T-helper 17 cell (primary cell): Measurements from ENCODE around the gene C10orf90. TPM values are rescaled to one million over a fixed set of nuclear protein-coding genes. Genes with fewer than 3 reads are reported as not detected.

Experiments
- ATAC-seq: fragments of 150-1000 bp; cut with Tn5 transposase; 2 replicates; pipeline ENCODE4 v1.10.0; 2021; ENCODE audit warnings: mild to moderate bottlenecking, moderate library complexity
- DNase-seq, 3 donors: peaks; one replicate each; pipeline versions ENCODE4 v3.0.0 to v3.0.0-alpha.2; 2020 to 2021
- H3K9me3 ChIP-seq: one replicate; pipeline ENCODE4 v1.7.0; 2013; ENCODE audit warnings: low read length, mild to moderate bottlenecking; ENCODE audit not compliant: control insufficient read depth, poor library complexity, severe bottlenecking
- H3K27ac Mint-ChIP-seq: one replicate; pipeline ENCODE4 v1.8.0; 2022; ENCODE audit warnings: mild to moderate bottlenecking, moderate library complexity, mixed read lengths
- H3K27me3 Mint-ChIP-seq: one replicate; pipeline ENCODE4 v1.8.0; 2022; ENCODE audit warnings: mixed read lengths
- H3K36me3 Mint-ChIP-seq: one replicate; pipeline ENCODE4 v1.8.0; 2022; ENCODE audit warnings: low read depth, mixed read lengths
- H3K4me1 Mint-ChIP-seq: one replicate; pipeline ENCODE4 v1.8.0; 2022; ENCODE audit warnings: mild to moderate bottlenecking, mixed read lengths
- H3K4me3 Mint-ChIP-seq: one replicate; pipeline ENCODE4 v1.8.0; 2022; ENCODE audit warnings: mild to moderate bottlenecking, moderate library complexity, mixed read lengths
- total RNA-seq, 4 donors: library from RNA in 2 of 4; stranded (reverse) in 2 of 4; gene quantifications; one replicate each; pipeline ENCODE4 v1.2.3 and lab custom pipeline; 2022 to 2026

Gene C10orf90
- total RNA-seq, 2 donors from 2014 or later: 0.83 TPM; not detected in 1

DNA sequence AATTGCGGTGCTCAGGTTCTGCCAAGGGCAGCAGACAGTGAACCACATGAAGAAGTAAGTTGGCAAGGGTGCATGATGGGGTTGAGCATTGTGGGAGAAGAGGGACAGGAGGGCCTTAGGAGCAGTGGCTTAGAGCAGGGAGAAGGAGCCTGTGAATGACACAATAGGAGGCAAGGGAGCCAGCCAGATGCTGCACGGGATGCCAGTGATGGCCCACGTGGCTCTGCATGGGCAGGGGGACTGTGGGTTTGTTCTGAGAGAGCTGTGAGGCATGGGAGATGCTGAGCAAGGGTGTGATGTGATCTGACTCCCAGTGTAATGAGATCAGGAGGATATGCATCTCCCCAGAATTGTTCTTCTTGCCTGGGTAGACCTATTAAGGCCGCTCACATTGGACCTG lies 60.9 kb downstream of the C10orf90 start:
- DNase-seq: no peak
- no peak for ATAC-seq
- no peaks in the 10 kb centered on the region for H3K4me1 Mint-ChIP-seq
- peaks cover 6% of the 10 kb centered on the region for H3K27me3 Mint-ChIP-seq
- peaks cover 2% of the 10 kb centered on the region for H3K9me3 ChIP-seq
- H3K4me3 Mint-ChIP-seq: no peak overlapping the region
- no peaks in the 10 kb centered on the region for H3K36me3 Mint-ChIP-seq
- H3K27ac Mint-ChIP-seq: no peak overlapping the region

DNA sequence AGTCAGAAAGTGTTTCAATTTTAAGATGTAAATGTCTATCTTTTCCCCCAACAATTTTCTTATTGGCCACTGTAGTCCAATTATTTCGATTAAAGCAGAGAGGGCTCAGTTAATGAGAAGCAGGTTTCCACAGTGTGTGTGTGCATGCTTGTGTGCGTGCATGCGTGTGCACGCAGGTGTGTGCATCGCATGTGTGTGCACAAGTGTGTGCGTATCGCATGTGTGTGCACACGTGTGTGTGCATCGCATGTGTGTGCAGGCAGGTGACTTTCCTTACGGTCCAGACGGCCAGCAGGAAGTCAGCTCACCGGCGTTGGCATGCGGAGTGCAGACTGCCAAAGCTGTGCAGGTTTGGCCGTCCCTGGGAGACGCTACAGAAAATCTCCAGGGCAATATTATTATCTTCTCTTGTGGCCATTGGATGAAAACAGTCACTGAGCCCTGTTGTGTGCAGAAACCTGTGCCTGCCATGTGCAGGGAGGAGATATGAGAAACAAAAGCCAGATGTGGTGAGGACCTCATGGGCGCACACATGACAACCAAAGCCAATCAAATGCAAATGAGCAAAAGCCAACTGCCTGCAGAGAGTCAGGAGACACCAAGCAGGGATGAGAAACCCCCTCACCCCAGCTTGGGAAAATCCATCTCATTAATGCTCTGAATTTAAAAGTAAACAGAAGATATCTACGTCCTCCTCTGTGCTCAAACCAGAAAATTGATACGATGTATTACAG lies 70.4 kb downstream of the C10orf90 start:
- Mint-ChIP-seq H3K36me3 (no peaks in the 10 kb centered on the region), H3K27me3 (no peaks in the 10 kb centered on the region), H3K4me1 (no peaks in the 10 kb centered on the region), H3K4me3 (no peak overlapping the region), H3K27ac (no peak overlapping the region)
- DNase-seq: no peak
- no peaks in the 10 kb centered on the region for H3K9me3 ChIP-seq
- no peak for ATAC-seq

DNA sequence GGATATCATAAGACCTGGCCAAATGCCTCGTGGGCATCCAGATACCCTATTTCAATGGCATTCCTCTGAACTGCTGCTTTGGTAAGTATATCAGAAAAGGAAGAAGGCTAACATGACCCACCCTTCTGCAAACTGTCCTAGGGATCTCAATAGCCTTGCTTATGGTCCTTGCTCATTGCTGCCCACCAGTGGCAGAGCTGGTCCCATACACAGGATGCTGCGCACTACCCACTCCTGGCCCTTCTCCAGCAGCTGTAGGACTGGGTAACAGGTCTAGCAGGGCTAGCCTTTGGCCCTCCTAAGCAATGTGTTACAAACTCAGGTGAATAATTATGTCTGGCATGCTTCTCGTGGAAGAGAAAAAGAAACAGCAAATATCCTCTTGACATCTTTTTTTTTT lies 72.5 kb downstream of the C10orf90 start:
- Mint-ChIP-seq H3K36me3 (no peaks in the 10 kb centered on the region), H3K27ac (no peak overlapping the region), H3K4me1 (no peaks in the 10 kb centered on the region), H3K27me3 (no peaks in the 10 kb centered on the region), H3K4me3 (no peak overlapping the region)
- DNase-seq (no peak), ATAC-seq (peak; percentile 50)
- H3K9me3 ChIP-seq: no peaks in the 10 kb centered on the region

DNA sequence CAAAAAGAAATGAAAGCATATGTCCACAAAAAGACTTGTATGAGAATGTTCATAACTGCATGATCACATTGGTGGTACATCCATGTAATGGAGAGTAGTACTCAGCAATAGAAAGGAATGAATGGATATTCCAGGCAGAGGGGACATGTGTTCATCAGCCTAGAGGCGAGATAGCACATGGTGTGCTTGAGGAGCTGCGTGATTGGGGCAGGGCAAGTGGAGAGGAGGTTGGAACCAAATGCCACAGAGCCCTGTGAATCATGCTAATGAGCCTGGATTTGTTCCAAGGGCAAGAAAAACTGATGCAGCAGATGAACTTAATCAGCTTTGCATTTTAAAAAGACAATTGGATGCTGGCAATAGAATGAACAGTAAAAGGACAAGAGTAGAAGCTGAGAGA lies 73.3 kb downstream of the C10orf90 start:
- ATAC-seq (no peak), DNase-seq (no peak)
- Mint-ChIP-seq H3K27me3 (no peaks in the 10 kb centered on the region), H3K27ac (no peak overlapping the region), H3K36me3 (no peaks in the 10 kb centered on the region), H3K4me3 (no peak overlapping the region), H3K4me1 (no peaks in the 10 kb centered on the region)
- H3K9me3 ChIP-seq: no peaks in the 10 kb centered on the region

DNA sequence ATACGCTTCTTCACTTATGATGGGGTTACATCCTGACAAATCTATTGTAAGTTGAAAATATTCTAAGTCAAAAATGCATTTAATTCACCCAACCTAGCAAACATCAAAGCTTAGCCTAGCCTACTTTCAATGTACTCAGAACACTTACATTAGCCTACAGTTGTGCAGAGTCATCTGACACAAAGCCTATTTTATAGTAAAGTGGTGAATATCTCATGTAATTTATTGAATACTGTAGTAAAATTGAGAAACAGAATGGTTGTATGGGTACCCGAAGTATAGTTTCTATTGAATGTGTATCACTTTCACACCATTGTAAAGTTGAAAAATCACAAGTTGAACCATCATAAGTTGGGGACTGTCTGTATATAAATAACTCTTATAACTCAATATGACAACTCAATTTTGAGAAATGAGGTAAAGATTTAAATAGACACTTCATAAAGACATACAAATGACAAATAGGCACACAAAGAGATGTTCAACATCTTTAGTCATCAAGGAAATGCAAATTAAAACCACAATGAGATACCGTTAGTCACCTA lies 73.9 kb downstream of the C10orf90 start:
- DNase-seq (no peak), ATAC-seq (no peak)
- Mint-ChIP-seq H3K27ac (no peak overlapping the region), H3K27me3 (no peaks in the 10 kb centered on the region), H3K4me3 (no peak overlapping the region), H3K4me1 (no peaks in the 10 kb centered on the region), H3K36me3 (no peaks in the 10 kb centered on the region)
- H3K9me3 ChIP-seq: no peaks in the 10 kb centered on the region

DNA sequence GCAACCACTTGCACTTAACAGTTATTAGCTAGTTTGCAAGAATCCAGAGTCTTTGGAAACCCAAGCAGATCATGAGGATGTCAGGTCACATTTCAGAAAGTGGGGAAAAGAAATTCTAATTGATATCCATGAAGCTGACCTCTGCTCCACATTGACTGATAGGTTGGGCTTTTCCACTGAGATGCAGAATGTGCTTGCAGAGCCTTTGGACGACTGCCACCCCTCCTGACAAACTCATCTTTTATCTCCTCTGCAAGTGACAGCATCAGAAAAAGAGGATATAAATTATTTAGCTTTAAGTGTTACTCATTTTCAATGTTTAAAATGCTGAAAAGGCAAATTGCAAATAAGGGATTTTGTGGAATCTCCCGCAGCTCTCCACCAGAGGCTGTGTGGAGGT lies 75.3 kb downstream of the C10orf90 start:
- Mint-ChIP-seq H3K4me1 (no peaks in the 10 kb centered on the region), H3K27me3 (no peaks in the 10 kb centered on the region), H3K36me3 (no peaks in the 10 kb centered on the region), H3K27ac (no peak overlapping the region), H3K4me3 (no peak overlapping the region)
- no peaks in the 10 kb centered on the region for H3K9me3 ChIP-seq
- no peak for DNase-seq
- no peak for ATAC-seq

DNA sequence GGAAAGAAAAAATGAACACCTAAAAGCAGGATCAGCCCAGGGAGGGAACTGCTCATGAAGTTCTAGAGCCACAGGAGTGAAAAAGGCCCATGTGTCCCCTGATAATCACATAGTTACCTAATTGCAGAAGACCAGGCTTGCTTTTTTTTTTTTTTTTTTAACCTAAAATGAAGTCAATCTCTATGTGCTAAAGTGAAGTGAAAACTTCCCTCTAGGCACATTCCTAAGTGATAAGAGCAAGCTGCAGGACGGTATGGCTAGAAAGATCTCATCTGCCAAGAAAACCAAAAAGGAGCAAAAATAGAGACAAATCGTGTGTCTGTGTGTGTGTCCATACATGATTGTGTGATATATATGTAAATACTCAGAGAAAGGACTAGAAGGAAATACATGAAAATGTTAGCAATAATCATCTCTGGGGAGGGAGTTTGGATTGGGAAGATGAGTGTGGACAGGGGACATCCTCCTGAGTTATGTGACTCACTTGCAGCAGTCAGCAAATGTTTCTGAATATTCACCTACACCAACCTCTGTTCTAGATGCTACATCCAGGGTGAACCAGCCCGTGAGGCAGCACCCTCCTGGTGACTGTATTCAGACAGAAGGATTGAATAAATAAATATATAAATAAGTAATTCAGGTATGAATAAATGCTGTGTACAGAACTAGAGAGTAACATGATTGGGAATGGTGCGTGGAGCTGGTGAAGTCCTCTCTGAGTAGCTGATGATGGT lies 76.4 kb downstream of the C10orf90 start:
- H3K4me1 Mint-ChIP-seq: no peaks in the 10 kb centered on the region
- H3K27me3 Mint-ChIP-seq: no peaks in the 10 kb centered on the region
- DNase-seq (no peak), ATAC-seq (no peak)
- no peaks in the 10 kb centered on the region for H3K9me3 ChIP-seq
- H3K36me3 Mint-ChIP-seq: no peaks in the 10 kb centered on the region
- H3K4me3 Mint-ChIP-seq: no peak overlapping the region
- H3K27ac Mint-ChIP-seq: no peak overlapping the region

DNA sequence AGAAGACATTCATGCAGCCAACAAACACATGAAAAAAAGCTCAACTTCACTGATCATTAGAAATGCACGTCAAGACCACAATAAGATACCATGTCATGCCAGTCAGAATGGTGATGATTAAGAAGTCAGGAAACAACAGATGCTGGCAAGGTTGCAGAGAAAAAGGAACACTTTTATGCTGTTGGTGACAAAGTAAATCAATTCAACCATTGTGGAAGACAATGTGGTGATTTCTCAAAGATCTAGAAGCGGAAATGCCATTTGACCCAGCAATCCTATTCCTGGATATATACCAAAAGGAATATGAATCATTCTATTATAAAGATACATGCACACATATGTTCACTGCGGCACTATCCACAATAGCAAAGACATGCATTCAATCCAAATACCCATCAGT lies 77.6 kb downstream of the C10orf90 start:
- DNase-seq: no peak
- Mint-ChIP-seq H3K27me3 (no peaks in the 10 kb centered on the region), H3K27ac (no peak overlapping the region), H3K4me3 (no peak overlapping the region), H3K4me1 (no peaks in the 10 kb centered on the region), H3K36me3 (no peaks in the 10 kb centered on the region)
- no peaks in the 10 kb centered on the region for H3K9me3 ChIP-seq
- no peak for ATAC-seq

DNA sequence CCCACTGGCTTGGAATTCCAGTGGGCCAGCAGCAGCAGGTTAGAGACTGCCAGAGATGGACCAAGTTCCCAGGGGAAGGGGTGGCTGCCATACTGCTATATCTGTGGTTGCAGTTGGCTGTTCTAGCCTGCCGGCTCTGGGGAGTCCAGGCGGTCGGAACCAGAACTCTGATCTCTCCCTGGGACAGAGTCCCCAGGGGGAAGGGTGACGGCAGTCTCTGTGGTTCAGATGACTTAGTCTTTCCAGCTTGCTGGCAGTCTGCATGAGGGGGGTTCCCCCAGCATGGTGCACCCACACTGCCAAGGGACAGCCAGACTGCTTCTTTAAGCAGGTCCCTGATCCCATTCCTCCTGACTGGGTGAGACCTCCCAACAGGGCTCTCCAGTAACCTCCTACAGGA lies 82.5 kb downstream of the C10orf90 start:
- H3K4me1 Mint-ChIP-seq: no peaks in the 10 kb centered on the region
- DNase-seq (no peak), ATAC-seq (no peak)
- H3K36me3 Mint-ChIP-seq: no peaks in the 10 kb centered on the region
- H3K4me3 Mint-ChIP-seq: no peak overlapping the region
- no peak overlapping the region for H3K27ac Mint-ChIP-seq
- H3K9me3 ChIP-seq: no peaks in the 10 kb centered on the region
- no peaks in the 10 kb centered on the region for H3K27me3 Mint-ChIP-seq

DNA sequence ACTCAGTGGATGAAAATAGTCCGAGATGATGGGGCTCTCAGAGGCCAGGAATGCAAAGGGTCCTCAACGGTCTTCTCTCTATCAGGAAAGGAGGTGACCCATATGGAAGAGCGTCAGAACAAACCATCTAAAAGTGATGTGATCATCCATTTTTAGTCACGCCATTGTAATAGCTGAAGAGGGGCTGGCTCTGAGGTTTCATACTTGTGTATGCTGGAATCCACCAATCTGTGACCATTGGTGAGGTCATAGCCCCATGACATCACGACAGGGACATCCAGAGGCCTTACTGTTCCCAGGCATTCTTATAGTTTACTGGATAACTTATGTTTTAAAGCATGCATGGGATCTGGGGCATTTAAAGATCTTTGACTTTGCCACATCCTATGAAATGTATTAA lies 83.6 kb downstream of the C10orf90 start:
- H3K4me1 Mint-ChIP-seq: no peaks in the 10 kb centered on the region
- no peak overlapping the region for H3K4me3 Mint-ChIP-seq
- no peaks in the 10 kb centered on the region for H3K36me3 Mint-ChIP-seq
- no peaks in the 10 kb centered on the region for H3K27me3 Mint-ChIP-seq
- ATAC-seq (no peak), DNase-seq (no peak)
- H3K27ac Mint-ChIP-seq: no peak overlapping the region
- no peaks in the 10 kb centered on the region for H3K9me3 ChIP-seq

DNA sequence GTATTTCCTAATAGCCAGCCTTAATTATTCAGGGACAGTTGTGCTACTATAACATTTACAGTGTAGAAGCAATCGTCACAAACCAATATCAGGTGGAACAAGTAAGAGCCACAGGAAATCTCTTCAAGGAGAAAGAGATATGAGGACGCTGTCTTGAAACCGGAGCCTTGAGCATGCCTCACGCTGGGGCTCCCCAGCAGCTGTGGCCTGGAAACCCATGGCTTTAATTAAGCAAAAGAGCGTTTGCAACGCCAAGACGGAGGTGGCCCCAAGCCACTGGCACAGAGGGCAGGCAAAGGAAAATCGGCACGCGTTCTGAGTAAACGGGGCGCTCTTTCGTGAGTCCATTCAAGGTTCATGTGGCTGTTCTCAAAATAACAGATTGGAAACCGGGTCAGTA lies 84.4 kb downstream of the C10orf90 start:
- no peaks in the 10 kb centered on the region for H3K36me3 Mint-ChIP-seq
- no peak overlapping the region for H3K4me3 Mint-ChIP-seq
- H3K27ac Mint-ChIP-seq: no peak overlapping the region
- no peaks in the 10 kb centered on the region for H3K27me3 Mint-ChIP-seq
- H3K9me3 ChIP-seq: no peaks in the 10 kb centered on the region
- no peaks in the 10 kb centered on the region for H3K4me1 Mint-ChIP-seq
- DNase-seq (no peak), ATAC-seq (no peak)

DNA sequence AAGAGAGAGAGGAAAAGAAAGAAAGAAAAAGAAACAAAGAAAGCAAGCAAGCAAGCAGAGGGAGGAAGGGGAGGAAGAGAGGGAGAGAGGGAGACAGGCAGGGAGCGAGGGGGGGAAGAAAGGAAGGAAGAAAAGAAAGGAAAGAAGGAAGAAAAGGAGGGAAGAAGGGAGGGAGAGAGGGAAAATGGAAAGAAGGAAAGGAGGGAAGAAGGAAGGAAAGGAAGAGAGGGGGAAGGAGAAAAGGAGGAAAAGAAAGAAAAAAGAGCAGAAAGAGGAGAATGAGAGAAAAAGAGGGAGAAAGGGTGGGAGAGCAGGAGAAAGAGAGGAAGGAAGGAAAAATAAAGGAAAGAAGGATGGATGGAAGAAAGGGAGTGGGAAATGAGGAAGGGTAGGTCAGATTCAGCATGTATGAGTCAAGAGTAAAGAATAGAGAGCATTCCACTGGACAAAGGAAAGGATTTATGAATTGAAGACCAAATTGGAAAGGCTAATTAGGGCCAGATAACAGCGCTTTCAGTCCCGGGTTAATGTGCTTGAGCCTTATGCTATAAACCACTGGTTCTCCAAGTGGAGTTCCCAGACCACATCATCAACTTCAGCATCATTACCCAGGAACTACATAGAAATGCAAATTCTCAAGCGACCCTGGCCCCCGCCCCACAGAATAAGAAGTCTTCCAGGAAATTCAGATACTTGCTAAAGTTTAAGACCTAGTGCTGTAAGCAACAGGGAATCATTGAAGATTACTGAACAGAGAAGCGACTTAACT lies 85.1 kb downstream of the C10orf90 start:
- H3K4me3 Mint-ChIP-seq: no peak overlapping the region
- DNase-seq (no peak), ATAC-seq (no peak)
- H3K4me1 Mint-ChIP-seq: no peaks in the 10 kb centered on the region
- no peaks in the 10 kb centered on the region for H3K9me3 ChIP-seq
- H3K27me3 Mint-ChIP-seq: no peaks in the 10 kb centered on the region
- no peak overlapping the region for H3K27ac Mint-ChIP-seq
- no peaks in the 10 kb centered on the region for H3K36me3 Mint-ChIP-seq

DNA sequence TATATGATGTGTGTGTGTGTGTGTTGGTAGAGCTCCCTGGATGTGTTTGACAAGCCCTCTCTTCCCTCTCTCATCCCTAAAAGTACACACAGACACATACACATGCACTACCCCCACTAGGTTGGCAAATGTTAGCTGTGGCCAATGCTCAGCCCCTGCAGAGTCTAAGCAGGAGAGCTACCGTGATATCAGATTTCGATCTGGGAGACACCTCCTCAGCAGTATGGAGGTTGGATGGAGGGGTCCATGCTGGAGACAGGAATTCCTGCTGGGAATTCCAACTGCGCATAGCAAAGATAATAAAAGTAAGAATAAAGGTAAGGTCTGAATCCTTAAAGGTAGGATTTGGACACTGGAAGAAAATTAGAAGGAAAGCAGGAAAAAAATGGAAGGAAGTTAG lies 85.7 kb downstream of the C10orf90 start:
- Mint-ChIP-seq H3K36me3 (no peaks in the 10 kb centered on the region), H3K4me1 (no peaks in the 10 kb centered on the region), H3K4me3 (no peak overlapping the region), H3K27me3 (no peaks in the 10 kb centered on the region), H3K27ac (no peak overlapping the region)
- DNase-seq (no peak), ATAC-seq (no peak)
- H3K9me3 ChIP-seq: no peaks in the 10 kb centered on the region
